Measurements from ENCODE around the gene CD68. TPM values are rescaled to one million over a fixed set of nuclear protein-coding genes. Genes with fewer than 3 reads are reported as not detected.
A peak's percentile ranks its signal among the peaks of the same experiment; 100 is the strongest.

CD68 gene
- total and polyA plus RNA-seq, 8 donors, result 1.8 to 60.0 (median 7.6) TPM

DNA sequence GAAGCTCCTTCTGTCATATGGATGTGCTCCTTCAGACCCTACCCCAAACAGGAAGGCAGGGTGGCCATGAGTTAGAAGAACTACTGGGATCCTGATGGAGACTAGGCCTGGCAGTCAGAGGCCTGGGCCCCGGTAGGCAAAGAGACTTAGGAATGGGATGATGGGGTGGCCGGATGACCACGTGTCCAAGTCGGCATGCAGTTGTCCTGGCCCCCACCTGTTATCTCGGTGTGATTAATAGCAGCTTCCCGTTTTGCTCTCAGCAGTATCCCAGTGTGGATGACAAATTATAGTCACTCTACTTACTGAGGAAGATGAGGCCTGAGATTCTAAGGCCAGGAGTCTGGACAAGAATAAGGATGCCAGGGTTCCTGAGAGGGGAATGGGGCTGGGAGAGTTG is 29.1 kb upstream of the CD68 start:
- H3K36me3 ChIP-seq, result no peaks in the 10 kb centered on the region
- no peak for DNase-seq
- intact Hi-C loops (cut with DNase I), result loop anchor here in 2 of 3 donors (5.0 to 10.0 kb wide), 2 partner anchors 33 to 196 kb away; partner anchors contain the start of genes KCTD11 (in 1 of the 2) and TMEM95 (in 1 of the 2)
- no peak for ATAC-seq
- 71 to 72% methylated on average over 6 of the region's 6 CpGs for WGBS, 2 donors
- no peaks in the 10 kb centered on the region for H3K9me3 ChIP-seq
- no peak for TF ChIP-seq CTCF (IDR thresholded peaks at IDR 0.05)
- no peaks in the 10 kb centered on the region for H3K27me3 ChIP-seq
- no peak for FAIRE-seq
- H3K27ac ChIP-seq, result no peak overlapping the region
- H3K4me1 ChIP-seq, result no peaks in the 10 kb centered on the region
- H3K4me3 ChIP-seq, result no peak overlapping the region

GRCh38 chr17:7551396-7551795 is 28.0 kb upstream of the CD68 start:
- Histone ChIP-seq H3K27me3 (no peaks in the 10 kb centered on the region), H3K27ac (no peak overlapping the region), H3K36me3 (no peaks in the 10 kb centered on the region), H3K4me1 (no peaks in the 10 kb centered on the region), H3K9me3 (no peaks in the 10 kb centered on the region), H3K4me3 (no peak overlapping the region)
- DNase-seq (no peak), ATAC-seq (no peak), FAIRE-seq (no peak)
- WGBS, 2 donors, result 80 to 89% methylated on average over 4 of the region's 4 CpGs
- no peak for TF ChIP-seq CTCF (IDR thresholded peaks at IDR 0.05)
- intact Hi-C loops (cut with DNase I), result loop anchor here in 2 of 3 donors (5.0 to 10.0 kb wide), 2 partner anchors 34 to 197 kb away; partner anchors contain the start of genes KCTD11 (in 1 of the 2) and TMEM95 (in 1 of the 2)

DNA sequence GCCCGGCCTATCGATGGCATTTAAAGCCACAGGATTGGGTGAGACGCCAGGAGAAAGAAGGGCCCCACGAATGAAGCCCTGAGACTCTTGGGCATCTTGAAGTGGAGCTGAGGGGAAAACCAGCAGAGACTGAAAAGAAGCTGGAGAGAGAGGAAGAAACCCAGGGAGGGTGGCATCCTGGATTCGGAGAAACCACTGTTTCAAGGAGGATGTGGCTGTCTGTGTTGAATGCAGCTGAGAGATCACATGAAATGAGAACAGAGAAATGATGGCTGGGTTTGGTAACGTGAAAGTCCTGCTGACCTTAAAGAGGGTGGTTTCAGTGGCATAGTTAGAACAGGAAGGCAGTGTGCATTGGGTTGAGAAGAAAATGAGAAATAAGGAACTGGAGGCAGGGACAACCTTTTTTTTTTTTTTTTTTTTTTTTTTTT is 26.8 kb upstream of the CD68 start:
- no peak for TF ChIP-seq CTCF (IDR thresholded peaks at IDR 0.05)
- ATAC-seq, result peak in 1 of 4 donors; percentile 30
- Histone ChIP-seq H3K4me1 (peaks cover 0 to 5% (median 4%) of the 10 kb centered on the region in 3 donors), H3K9me3 (no peaks in the 10 kb centered on the region), H3K27me3 (no peaks in the 10 kb centered on the region), H3K36me3 (no peaks in the 10 kb centered on the region), H3K27ac (peak overlapping the region in 1 of 4 donors; percentile 47), H3K4me3 (no peak overlapping the region)
- WGBS, 2 donors, result 78 to 85% methylated on average over 6 of the region's 6 CpGs
- intact Hi-C loops (cut with DNase I), result loop anchor here in 2 of 3 donors (5.0 to 10.0 kb wide), 2 partner anchors 35 to 198 kb away; partner anchors contain the start of genes KCTD11 (in 1 of the 2) and TMEM95 (in 1 of the 2)
- no peak for FAIRE-seq
- no peak for DNase-seq

DNA sequence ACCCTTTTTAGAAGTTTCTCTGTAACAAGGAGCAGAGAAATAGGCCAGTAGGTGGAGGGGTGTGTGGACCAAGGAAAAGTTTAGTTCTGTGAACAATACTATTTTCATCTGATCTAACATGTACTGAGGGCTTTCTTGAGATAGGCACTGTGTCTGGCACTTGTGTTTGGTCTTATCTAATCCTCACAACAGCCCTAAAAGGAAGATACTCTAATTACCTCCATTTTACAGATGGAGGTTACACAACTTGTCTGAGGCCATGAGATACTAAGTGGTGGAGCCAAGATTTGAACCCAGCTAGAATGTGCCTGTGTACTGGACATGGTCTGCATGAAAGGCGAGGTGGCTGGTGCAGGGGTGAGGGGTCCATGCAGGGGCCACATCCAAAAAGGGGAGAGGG is 26.1 kb upstream of the CD68 start:
- DNase-seq (no peak), FAIRE-seq (no peak), ATAC-seq (no peak)
- Histone ChIP-seq H3K4me3 (no peak overlapping the region), H3K36me3 (no peaks in the 10 kb centered on the region), H3K9me3 (no peaks in the 10 kb centered on the region), H3K27ac (peak overlapping the region in 1 of 4 donors; percentile 47), H3K27me3 (no peaks in the 10 kb centered on the region), H3K4me1 (peaks cover 0 to 8% (median 6%) of the 10 kb centered on the region in 3 donors)
- TF ChIP-seq CTCF (IDR thresholded peaks at IDR 0.05), result no peak
- intact Hi-C loops (cut with DNase I), result loop anchor here in 2 of 3 donors (5.0 to 10.0 kb wide), 2 partner anchors 36 to 199 kb away; partner anchors contain the start of genes KCTD11 (in 1 of the 2) and TMEM95 (in 1 of the 2)
- 94% methylated on average over 1 of the region's 1 CpG for WGBS, 2 donors

DNA sequence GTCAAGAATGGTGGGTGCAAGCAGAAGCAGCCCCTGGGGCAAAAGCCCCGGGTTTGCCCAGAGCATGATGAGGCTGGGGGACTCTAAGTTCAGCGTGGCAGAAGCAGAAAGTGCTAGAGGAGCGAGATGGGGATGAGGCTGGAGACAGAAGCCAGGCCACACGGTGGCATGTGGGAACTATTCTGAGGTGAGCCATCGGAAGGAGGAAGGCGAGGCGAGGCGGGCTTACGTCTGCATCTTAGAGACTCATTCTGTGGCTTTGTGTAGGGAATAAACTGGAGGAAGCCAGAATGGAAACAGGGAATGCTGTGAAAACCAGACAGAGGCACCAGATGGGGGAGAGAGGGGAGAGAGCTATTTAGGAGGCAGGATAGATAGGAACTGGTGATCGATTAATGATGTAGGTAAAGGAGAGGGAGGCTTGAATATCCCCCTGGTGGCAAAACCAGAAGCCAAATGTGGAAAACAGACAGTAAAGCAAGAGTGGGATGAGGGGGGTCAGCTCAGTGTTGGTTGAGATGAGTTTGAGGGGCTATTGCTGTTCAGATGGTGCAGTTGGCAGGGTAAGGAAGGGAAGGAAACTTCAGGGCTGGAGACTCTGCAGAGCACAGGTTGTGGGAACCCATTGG is 24.0 kb upstream of the CD68 start:
- intact Hi-C loops (cut with DNase I), result loop anchor here in 1 of 3 donors (10.0 kb wide), 1 partner anchor 201 kb away; the partner anchor contains the start of genes KCTD11 and TMEM95
- no peak for FAIRE-seq
- Histone ChIP-seq H3K36me3 (no peaks in the 10 kb centered on the region), H3K27ac (no peak overlapping the region), H3K4me1 (peaks cover 15 to 27% (median 21%) of the 10 kb centered on the region in 3 donors), H3K27me3 (no peaks in the 10 kb centered on the region), H3K4me3 (no peak overlapping the region), H3K9me3 (no peaks in the 10 kb centered on the region)
- no peak for TF ChIP-seq CTCF (IDR thresholded peaks at IDR 0.05)
- WGBS, 2 donors, result 73 to 76% methylated on average over 10 of the region's 10 CpGs
- no peak for ATAC-seq
- no peak for DNase-seq
